HG03196 (cell line): ENCODE results near the gene GPR62.
A peak's percentile ranks its signal among the peaks of the same experiment; 100 is the strongest.
"Not testable (repeated sequence)": the region's sequence is repeated elsewhere in the genome, so short reads cannot be mapped to it uniquely, and the experiment has no call there.

ENCODE experiments used
- ATAC-seq: cut with Tn5 transposase; IDR thresholded peaks from one replicate; pipeline ENCODE4 v1.9.1; 2021; ENCODE audit not compliant: unreplicated experiment

GPR62 gene

DNA sequence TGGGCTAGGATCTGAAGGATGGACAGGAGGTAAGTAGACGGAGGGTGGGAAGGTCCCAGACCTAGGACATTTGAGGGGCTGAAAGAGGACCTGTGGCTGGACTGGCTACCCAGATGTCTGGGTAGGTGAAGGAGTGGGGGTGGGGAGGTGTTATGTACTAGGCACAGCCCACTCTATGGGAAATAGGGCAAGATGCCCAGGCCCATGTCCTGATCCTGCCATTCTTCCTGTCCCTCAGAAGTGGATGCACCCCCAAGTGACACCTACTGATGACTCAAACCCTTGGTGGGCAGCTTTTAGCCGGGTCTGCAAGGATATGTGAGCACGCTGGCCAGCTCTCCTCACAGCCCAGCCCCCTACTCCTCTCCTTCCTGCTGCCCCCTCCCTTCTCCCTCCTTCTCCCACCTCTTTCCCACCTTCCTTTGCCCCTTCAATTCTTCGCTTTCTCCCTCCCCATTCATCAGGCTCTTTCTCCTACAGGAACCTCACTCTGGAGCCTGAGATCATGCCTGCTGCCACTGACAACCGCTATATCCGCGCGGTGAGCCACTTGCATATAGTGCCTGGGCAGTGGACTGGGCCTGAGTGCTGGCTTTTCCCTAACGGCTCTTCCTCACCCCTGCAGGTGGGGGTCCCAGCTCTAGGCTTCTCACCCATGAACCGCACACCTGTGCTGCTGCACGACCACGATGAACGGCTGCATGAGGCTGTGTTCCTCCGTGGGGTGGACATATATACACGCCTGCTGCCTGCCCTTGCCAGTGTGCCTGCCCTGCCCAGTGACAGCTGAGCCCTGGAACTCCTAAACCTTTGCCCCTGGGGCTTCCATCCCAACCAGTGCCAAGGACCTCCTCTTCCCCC is 33.3 kb downstream of the GPR62 start:
- no peak for ATAC-seq

GRCh38 chr3:51990501-51990971 is 35.4 kb downstream of the GPR62 start:
- ATAC-seq: not testable (repeated sequence)

- no peak for ATAC-seq
These were observed 37.0 kb downstream of the GPR62 start for GRCh38 chr3:51992017-51992682.

DNA sequence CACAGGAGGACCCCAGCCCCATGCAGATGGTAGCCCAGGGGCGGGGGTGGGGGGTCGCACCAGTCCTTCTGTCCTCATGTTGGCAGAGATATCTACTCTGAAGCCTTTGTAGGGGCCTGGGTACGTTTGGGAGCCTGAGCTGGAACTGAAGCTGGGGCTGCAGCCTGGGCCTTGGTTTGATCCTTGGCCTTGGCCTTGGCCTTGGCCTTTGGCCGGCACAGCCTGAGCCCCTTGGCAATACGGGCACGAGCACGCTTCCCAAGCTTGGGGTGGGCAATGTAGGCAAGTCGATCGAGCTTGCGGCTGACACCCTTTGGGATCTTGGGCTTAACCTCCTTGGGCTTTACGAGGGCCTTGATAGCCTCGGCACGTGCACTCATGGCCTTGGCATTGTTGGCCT is 38.5 kb downstream of the GPR62 start:
- not testable (repeated sequence) for ATAC-seq

DNA sequence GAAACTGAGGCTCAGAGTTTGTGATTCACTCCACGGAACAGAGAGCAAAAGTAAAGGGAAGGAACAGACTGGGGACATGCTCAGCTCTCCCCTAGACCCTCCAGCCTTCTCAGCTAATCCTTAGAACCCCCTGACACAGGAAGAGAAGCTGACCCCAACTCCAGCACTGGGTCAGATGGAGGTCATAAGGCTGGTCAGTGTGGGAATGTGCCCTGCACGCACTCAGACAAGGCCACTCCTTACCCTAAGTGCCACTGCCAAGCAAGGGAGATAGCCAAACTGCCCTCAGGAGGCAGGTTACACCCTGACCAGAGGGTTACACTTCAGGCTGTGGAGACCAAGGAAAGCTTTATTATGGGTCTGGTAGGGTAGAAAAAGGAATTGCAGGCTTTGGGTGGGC is 39.3 kb downstream of the GPR62 start:
- no peak for ATAC-seq

GRCh38 chr3:51995346-51996163 is 40.4 kb downstream of the GPR62 start, which contains the start of gene RPL29:
TSS of gene RPL29 (minus strand) at chr3:51995895. CDS start at chr3:51995461, 434 bp downstream.
- ATAC-seq: peak; percentile 83

DNA sequence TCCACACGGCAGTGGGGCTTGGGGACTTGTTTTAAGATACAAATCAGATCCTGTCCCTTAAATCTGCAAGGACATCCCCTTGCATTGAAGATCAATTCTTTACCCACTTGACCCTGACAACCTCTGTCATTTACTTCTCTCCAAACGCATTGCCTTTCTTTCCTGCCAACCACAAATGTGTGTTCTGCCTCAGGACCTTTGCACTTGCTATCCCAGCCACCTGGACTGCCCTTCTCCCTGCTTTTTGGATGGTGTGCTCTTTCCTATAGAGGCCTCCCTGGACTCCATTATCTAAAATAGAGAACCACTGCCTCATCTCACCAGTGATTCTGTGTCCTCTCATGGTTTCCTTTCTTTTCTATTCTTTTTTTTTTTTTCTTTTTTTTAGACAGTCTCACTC is 42.0 kb downstream of the GPR62 start:
- ATAC-seq: no peak

DNA sequence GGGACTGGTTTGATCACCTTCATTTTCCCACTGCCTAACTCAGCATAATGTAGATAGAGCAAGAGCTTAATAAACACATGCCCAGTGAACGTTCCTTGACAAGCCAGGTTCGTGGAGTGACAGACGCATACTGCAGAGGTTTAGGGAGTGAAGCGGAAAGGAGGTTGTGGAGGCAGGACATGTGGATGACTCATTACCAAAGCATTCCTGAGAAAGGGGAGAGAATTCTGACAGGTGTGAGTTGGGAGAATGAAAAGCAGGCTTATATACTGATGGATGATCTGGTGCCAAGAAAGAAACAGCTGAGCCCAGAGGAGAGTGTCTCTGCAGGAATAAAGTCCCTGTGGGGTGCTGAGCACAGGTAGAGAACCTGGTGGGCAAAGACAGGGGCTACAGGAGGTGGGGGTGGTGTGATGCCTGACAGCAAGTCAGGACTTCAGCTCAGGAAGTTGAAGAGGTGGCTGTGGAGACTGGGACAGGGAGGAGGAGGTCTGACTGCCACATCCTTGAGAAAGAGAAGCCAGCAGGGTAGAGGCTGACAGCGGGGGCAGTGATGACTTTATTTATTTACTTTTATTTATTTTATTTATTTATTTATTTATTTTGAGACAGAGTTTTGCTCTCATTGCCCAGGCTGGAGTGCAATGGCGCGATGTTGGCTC is 42.9 kb downstream of the GPR62 start:
- no peak for ATAC-seq

DNA sequence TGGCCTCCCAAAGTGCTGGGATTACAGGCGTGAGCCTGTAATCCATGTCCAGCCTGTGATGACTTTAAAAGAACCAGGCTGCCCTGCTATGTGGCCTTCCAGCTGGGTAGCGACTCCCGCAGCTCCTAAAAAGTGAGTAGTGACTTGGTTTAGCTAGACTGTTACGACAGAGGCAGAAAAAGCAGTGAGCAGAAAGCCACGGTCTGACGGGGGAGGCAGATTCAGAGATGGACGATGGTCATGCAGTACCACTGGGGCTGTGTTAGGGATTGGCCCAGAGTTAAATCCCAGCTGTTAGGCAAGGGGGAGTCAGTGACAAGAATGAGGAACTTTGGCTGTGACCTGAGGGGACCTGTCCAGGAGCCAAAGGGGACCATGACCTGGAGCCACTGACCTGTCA is 43.6 kb downstream of the GPR62 start:
- ATAC-seq: no peak

- ATAC-seq: no peak
These were observed 44.7 kb downstream of the GPR62 start for GRCh38 chr3:51999846-52000245.

DNA sequence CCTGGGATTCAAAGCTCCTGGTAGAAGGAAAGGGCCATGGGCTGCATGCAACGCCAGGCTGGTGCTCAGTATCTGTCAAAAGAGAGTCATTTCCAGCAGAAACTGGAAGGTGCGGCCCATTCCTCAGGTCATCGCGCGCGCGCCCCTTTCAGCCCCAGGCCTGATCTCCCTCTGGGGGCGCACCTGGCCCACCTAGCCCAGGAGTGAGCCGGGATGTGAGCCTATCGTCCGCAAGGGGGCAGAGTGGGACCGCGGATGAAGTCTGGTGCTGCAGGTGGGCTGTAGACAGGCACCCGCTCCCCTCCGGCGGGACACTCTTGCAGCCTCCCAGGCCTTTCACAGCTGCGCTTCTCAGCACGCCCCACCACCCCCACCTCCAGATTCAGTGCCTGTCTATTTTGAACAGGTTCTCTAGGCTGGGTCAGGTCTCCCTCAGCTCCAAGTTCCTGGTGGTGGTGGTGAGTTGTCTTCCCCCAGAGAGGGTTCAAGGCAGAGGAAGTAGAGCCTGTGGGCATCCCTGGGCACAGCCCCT is 46.3 kb downstream of the GPR62 start:
- peak; percentile 68 for ATAC-seq

DNA sequence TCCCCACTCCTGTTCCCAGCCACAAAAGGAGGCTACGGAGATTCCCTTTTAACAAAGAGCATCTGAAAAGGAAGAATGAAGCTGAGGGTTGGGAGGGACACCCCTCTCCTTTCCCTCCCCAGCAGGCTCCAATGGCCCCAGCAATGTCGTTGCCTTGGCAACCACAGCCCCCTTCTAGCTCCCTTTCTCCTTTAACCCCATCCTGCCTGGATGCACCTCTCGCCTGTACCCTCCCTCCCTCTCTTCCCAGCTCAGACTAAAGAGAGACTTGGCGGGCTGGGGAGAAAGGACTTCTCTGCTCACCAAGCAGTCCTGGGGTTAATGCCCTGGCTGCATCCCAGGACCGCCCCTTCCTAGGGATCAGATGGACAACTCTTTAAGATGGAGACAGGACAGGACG is 47.6 kb downstream of the GPR62 start:
- no peak for ATAC-seq

- no peak for ATAC-seq
These were observed 49.1 kb downstream of the GPR62 start for GRCh38 chr3:52004163-52004787.

DNA sequence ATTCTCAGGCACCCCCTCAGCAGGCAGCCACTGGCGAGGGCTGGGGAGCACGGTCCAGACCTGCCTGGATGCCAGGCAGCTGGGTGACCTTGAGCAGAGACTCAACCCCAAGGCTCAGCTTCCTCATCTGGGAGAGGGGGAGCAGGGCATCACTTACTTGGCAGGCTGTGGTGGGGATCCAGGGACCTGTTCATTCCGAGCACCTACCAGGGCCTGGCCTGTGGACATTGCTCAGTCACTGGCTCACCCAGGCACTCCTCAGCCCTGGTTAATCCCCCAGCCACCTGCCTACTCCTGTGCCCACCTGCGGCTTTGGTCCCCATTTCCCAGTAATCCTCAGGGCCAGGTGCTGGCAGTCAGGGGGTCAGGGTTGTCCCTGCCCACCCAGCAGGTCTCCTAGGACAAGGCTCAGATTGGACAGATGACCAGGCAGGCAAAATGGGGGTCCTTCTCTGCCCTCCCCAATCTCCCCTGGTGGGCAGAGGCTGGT is 49.8 kb downstream of the GPR62 start:
- ATAC-seq: no peak

DNA sequence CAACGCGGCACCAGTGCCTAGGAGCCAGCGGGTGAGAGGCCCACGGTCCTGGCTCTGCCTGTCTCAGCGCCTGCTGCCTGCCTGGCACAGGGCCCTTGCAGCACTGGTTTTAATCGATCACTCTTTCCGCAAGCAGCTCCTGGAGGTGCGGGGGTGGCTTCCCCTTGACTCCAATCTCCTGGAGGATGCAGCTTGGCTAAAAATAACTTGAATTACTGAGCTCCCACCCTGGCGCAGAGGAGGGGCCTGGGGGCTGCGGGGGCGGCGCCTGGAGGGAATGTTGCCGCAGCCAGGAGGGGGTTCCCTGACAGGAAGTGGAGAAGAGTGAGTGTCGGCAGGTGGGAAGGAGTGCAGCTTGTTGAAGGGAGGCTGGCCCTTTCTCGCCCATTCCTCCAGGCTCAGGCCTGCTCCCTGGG is 50.4 kb downstream of the GPR62 start:
- ATAC-seq: no peak

DNA sequence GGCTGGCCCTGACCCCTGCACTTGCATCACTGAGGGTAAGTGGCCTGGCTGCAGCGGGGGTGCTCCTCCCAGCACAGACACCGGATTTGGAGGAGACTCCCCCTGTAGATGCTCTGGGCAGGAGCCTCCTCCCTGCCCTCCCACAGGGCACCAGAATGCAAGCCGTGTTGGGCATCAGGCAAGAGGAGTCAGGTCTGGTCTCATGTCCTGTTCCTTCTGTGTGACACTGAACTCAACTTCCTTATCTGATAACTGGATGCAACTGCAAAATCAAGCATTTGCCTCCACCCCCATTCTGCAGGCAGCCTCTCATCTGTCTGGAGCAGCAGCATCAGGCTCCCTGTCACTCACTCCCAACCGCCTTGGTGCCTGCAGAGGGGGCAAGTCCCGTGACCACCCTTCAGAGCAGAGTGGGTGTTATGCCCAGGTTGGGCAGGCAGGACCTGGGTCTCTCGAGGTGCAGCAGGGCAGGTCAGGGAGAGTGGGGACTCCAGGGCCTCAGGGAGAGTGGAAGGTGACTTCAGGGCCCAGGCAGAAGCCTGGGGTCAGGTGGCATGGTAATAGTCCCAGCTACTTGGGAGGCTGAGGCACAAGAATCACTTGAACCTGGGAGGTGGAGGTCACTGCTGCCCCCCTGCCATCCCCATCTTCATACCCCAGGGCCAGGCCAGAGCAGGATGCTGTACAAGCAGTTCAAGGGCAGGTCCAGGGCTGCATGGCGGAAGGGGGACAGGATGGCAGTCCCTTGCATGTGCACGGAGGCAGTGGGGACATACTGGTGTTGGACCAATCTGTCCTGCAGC is 51.0 kb downstream of the GPR62 start:
- no peak for ATAC-seq

DNA sequence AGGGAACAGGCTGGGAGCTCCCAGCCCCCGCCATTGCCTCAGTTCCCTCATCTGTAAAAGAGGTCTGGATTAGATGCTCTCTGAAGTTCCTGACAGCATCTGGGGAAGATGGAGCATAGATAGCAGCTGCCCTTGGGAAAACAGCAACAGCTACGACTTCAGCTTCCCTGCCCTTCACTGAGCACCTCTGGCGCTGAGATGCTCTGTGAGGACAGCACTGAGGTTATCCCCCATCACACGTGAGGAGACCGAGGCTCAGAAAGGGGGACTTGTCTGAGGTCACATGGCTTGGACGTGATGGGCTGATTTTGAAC is 51.6 kb downstream of the GPR62 start:
- ATAC-seq: no peak
